ENCODE data around the gene COX19.

DNA sequence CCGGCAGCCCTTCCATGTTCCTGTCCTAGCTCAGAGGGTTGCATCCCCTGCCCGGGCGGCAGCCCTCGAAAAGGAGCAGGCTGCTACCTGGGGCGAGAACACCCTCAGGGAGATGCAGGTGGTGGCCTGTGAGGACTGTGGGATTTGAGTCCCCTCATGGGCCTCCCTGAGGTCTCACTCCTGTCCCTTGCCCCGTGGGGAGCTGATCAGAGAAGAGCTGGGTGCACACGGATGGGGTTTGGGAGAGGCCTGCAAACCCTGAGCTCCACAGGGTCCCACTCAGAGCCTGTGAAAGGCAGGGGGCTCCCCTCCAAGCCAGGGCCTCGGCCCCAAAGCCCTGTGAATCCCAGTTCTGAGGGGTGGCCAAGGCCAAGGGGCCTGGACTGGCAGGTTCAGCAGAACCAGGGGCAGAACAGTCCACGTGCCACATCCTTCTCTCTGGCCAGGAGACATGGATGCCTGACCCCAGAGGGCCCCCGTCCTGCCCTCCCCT lies 7.2 kb upstream of the COX19 start:
- TF ChIP-seq, protein P1, sequence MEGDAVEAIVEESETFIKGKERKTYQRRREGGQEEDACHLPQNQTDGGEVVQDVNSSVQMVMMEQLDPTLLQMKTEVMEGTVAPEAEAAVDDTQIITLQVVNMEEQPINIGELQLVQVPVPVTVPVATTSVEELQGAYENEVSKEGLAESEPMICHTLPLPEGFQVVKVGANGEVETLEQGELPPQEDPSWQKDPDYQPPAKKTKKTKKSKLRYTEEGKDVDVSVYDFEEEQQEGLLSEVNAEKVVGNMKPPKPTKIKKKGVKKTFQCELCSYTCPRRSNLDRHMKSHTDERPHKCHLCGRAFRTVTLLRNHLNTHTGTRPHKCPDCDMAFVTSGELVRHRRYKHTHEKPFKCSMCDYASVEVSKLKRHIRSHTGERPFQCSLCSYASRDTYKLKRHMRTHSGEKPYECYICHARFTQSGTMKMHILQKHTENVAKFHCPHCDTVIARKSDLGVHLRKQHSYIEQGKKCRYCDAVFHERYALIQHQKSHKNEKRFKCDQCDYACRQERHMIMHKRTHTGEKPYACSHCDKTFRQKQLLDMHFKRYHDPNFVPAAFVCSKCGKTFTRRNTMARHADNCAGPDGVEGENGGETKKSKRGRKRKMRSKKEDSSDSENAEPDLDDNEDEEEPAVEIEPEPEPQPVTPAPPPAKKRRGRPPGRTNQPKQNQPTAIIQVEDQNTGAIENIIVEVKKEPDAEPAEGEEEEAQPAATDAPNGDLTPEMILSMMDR (optimal IDR thresholded peaks at IDR 0.05 in 1 of 3, IDR thresholded peaks at IDR 0.05 in 1 of 3, conservative IDR thresholded peaks at IDR 0.05 in 1 of 3; ENCODE audit: extremely low read depth in 1 of 3, insufficient read depth in 2 of 3, low read length in 3 of 3) = no peak
- TF ChIP-seq EZH2 (IDR thresholded peaks at IDR 0.05; ENCODE audit: low read length) = no peak

Measured in keratinocyte (primary cell).